ENCODE results near the gene ID2.

ID2 gene

GRCh38 chr2:8671176-8671575 is 10.7 kb upstream of the ID2 start:
- no peak for DNase-seq

GRCh38 chr2:8671802-8672201 is 10.1 kb upstream of the ID2 start:
- DNase-seq = no peak

GRCh38 chr2:8672940-8673339 is 8.9 kb upstream of the ID2 start:
- no peak for DNase-seq

DNA sequence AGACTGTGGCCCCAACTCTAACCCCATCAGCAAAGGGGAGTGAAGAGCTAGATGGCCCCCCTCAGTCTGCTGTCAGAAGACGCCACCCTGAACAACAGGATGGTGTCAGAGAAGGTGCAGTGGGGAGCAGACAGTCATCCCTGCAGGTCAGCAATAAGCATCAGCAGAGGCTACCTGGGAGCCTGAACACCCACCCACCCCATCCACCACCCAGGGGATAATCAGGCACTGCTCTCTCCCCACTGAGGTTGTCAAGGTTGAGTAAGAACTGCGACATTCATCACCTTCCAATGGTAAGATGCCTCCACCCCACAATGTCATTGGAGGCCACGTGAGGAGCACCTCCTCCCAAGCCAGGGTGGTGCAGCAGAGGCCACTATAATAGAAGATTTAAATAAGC is 8.5 kb upstream of the ID2 start:
- DNase-seq = no peak

- DNase-seq = no peak
Observed at GRCh38 chr2:8674420-8675009, 7.3 kb upstream of the ID2 start.

GRCh38 chr2:8675543-8675942 is 6.3 kb upstream of the ID2 start:
- no peak for DNase-seq

GRCh38 chr2:8676191-8676920 is 5.5 kb upstream of the ID2 start:
- DNase-seq = no peak

GRCh38 chr2:8676921-8677645 is 4.8 kb upstream of the ID2 start:
- peak; percentile 58 for DNase-seq

DNA sequence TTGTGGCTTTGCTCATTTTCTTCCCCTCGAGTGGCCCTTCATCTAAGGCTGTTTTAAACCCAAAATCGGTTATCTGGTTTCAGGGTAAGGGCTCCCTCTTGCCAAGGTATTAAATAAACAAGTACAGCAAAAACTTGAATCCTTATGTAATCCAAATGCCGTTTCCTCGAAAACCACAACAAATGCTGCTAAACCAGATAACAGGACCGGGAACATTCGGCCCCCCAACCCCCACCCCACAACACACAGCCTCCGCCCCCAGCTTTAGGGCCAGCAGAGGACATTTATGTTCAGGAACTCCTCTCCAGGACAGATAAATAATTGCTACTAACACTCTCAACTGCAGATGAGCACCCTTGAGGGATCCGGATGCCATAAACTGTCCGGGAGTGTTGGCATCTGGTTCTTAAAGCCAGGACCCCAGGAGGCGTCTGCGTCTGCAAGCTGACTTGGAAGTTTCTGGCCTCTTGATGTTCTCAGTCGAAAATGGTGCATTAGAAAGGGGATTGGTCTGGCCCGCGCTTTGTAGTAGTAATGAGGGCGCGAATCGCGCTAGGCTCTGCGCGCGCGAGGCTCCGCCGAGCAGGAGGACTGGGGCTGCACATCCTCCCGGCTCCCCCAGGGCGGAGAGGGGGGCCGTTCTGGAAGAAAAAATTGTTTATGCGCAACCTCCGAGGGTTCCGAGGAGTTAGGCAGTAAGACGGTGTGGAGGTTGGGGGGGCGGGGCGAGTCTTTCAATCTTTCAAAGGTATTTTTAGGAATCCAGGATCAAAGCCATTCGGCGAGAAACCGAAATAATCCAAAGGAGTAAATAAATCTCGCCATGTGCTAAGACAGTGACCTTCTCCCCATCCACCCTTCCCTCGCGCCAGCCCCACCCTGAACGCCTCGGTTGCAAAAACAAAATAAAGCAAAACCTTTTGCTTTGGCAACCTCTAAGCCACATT is 3.9 kb upstream of the ID2 start:
- DNase-seq = peak; percentile 73

GRCh38 chr2:8678731-8679566 is 2.9 kb upstream of the ID2 start:
- DNase-seq = peak; percentile 86

DNA sequence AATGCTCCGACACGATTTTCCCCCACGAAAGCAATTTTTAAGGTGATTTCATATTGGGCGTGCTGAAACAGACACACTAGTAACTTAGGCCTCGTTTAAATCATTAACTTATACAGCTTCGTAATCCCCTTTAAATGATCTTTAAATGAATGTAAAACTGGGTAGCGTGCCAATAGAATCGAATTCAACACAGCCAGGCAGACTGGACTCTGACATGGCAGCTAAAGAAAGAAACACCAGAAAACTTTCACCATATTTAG is 2.4 kb upstream of the ID2 start:
- no peak for DNase-seq

DNA sequence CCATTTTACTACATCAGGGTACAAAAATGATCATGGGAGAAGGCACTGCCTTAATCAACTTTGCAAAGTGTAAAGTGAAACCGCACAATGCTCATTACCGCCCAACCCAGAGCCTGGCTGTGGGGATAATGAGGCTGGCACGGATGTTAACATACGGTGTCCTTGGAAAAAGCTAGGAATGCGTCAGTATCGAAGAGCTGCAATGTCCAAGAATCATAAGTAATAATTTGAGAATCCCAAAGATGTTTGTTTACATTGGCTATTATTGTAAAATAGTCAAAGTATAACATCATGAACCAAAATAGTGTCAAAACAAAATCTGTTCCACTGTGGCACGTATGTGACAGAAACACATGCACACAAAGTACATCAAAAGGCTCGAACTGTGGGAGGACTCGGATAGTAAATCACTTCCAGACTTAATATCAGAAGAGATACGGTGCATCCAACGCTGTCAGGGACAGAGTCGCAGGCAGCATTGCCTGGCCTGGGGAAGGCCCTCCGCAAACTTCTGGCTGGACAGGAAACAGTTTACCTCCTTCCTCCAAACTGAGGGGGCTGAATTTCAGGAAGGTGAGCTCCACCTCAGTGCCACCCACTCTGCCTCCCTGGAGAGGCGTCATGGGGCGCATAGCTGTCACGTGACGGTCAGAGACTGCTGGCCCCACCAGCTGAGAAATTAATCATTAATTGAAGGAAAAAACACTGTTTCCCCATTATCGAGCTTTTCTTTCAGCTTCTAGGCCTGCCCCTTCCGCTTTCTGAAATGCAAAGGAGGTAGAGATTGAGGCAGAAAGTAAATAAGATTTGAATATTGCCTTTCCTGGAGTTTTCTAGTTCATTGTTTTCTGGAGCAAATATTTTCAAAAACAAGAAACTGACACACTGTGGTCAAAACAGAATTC is 1.8 kb upstream of the ID2 start:
- DNase-seq = peak; percentile 52

DNA sequence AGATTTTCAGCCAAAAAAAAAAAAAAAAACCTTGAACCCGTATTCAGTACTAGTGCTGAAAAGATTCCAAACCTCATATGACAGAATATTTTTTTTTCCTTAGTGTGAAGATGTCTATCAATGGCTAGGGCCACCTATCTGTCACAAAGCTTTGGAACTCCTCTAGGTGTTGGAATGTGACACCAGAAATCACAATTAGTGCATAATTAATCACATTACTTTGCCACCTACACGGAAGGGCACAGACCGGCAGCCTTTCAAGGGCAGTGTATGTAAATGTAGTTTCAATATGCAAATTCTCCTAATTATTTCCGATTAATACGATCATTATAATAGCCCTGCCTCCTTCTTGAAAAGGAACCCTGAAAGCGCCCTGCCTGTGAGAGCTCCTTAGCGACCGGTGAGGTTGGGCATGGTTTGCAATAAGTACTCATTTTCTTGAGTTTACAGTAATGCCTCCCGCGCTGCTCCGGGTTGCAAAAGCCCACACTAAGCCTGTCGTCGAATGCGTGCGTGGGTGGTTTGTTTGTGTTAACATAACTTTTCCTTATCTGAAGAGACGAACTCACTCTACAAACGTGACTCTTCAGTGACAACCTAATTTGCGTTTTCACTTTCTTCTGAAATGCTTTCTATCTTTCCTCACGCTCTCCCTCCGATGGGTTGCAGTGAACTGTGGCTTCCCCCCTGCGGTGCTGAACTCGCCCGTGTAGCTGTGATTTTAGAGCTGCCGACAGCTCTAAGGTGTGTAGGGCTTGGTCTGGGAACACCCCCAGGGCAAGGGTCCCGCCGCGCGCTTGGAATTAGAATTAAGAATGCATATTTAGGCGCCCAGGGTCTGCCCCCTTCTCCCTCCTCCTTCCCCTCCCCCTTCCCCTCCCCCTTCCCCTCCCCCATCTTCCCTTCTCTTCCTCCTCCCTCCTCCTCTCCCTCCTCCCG is 765 bp upstream of the ID2 start:
- peak; percentile 78 for DNase-seq

DNA sequence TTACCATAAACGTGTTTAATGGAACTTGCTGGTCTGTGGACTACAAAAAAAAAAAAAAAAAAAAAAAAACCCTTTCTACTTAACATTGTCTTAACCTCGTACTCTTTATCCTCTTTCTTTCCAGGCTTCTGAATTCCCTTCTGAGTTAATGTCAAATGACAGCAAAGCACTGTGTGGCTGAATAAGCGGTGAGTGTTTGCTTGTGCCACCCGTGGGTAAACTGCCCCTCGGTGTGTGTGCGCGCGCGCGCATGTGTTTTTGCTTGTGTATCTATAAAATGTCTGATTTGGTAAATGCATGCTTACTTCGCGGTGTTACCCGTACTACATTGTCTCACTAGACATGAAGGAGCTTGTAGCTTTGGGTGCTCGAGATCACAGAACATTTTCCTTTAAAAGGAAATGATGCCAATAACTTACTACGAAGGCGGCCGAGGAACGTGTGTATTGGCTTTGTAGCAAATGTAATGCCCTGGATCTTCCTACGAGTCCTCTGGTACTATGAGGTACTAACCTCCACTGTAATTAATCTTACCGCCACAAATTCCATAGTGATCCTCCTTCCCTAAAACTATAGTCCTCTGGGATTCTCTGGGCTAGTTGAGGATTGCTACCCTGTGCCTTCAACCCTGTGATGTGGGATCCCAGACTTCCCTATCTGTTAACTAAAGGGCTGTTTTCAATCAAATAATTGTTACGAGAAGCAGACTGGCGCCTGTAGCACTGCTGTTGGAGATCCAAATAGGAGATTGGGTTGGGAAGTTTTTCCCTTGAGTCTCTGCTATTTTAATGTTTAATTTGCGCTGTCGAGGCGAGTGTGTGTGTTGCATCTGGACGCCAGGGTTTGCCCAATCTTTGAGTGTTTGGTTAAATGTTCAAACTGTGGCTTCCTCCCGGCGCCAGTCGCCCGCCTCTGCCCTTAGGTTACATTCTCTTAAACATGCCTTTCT is 1.1 kb downstream of the ID2 start:
- DNase-seq = peak; percentile 54

GRCh38 chr2:8684540-8684877 is 2.7 kb downstream of the ID2 start:
- no peak for DNase-seq

- peak; percentile 77 for DNase-seq
Observed at GRCh38 chr2:8684878-8685696, 3.2 kb downstream of the ID2 start.

- DNase-seq = peak; percentile 35
Observed at GRCh38 chr2:8685697-8686358, 4.0 kb downstream of the ID2 start.

Measured in NCI-H526 treated with DMSO at 0.1 percent for 48 hours (cell line).